A673 (cell line): ENCODE measurements around the gene FRMD4A.

ENCODE experiments used
- EZH2 ChIP-seq: fragments of 200-600 bp; sonication (generic); IDR thresholded peaks from 2 replicates; pipeline ENCODE4 v1.6.1; 2017; ENCODE audit warnings: borderline replicate concordance, low read depth, mild to moderate bottlenecking, mixed read lengths, antibody characterized with exemption, low read length; ENCODE audit not compliant: poor library complexity, severe bottlenecking
- TF ChIP-seq, protein P1 (sequence below): fragments of 300-800, 200-600 bp; sonication (generic); conservative IDR thresholded peaks from 2 replicates; pipeline ENCODE4 v1.5.1; 2017; ENCODE audit warnings: low read depth, mild to moderate bottlenecking, antibody characterized with exemption, low read length, moderate library complexity, mixed read lengths

DNA sequence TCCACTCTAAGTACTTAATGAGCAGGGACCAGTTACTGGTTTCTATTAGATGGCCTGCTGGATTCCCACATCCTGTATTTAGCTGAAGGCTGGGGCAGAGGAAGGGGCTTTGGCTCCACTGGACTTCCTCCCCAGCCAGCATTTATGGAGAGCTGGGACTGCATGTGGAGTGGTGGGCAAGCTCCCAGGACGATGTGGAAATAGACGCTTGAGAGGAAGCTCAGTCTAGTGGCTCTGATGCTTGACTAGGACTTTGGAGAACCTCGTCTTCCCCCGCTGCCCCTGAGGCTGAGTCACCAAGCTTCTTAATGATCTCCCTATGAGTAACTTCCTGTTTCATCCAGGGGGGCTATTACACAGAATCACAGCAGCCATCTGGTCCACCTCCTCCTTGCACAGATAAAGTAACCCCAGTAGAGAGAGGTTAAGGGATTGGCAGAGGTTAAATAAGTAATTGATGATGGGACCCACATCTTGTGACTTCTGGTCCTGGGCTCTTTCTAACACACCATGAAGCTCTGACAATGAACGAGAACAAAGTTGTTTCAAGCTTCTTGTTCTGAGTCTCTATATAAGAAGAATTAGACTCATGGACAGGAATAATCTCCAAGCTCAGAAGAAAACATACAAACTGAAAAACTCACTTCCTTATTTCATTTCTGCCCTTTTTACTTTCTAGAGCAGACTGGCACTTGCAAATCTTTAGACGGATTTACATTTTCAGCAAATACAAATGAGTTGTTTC, 617.7 kb downstream of the FRMD4A start:
- TF ChIP-seq, protein P1, sequence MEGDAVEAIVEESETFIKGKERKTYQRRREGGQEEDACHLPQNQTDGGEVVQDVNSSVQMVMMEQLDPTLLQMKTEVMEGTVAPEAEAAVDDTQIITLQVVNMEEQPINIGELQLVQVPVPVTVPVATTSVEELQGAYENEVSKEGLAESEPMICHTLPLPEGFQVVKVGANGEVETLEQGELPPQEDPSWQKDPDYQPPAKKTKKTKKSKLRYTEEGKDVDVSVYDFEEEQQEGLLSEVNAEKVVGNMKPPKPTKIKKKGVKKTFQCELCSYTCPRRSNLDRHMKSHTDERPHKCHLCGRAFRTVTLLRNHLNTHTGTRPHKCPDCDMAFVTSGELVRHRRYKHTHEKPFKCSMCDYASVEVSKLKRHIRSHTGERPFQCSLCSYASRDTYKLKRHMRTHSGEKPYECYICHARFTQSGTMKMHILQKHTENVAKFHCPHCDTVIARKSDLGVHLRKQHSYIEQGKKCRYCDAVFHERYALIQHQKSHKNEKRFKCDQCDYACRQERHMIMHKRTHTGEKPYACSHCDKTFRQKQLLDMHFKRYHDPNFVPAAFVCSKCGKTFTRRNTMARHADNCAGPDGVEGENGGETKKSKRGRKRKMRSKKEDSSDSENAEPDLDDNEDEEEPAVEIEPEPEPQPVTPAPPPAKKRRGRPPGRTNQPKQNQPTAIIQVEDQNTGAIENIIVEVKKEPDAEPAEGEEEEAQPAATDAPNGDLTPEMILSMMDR = no peak
- TF ChIP-seq EZH2 = no peak
